Suprapubic skin (tissue), 3 donors: ENCODE results near the gene DENND4B.

Experiments used
- CTCF ChIP-seq, 2 donors: fragments of 200-600 bp in 1 of 2; fragments of 450-650 bp in 1 of 2; sonication (generic) in 1 of 2; IDR thresholded peaks; one replicate each; pipeline ENCODE4 v1.5.1; 2016 to 2019; ENCODE audit warnings: antibody characterized with exemption in 2 of 2, mild to moderate bottlenecking in 1 of 2, moderate library complexity in 1 of 2
- POLR2AphosphoS5 ChIP-seq, 3 donors: sonication (generic); formaldehyde crosslinking; IDR thresholded peaks; one replicate each; pipeline ENCODE4 v1.6.1; 2017; ENCODE audit warnings: antibody characterized with exemption in 3 of 3

- TF ChIP-seq CTCF (IDR thresholded peaks at IDR 0.05) (no peak), POLR2AphosphoS5 (IDR thresholded peaks at IDR 0.05) (no peak)
Observed at GRCh38 chr1:153932156-153933131, 14.1 kb downstream of the DENND4B start.
